BE2C (cell line): ENCODE measurements around the gene NINJ1.

Source experiments
- DNase-seq: peaks from one replicate; pipeline ENCODE4 v3.0.0-alpha.2; 2020
- H3K27me3 ChIP-seq: fragments of 250-450 bp; sonication (Bioruptor Pico); 2 replicates; pipeline ENCODE4 v1.5.1; 2020; ENCODE audit warnings: mild to moderate bottlenecking
- H3K36me3 ChIP-seq: fragments of 250-450 bp; sonication (Bioruptor Pico); 2 replicates; pipeline ENCODE4 v1.5.1; 2020; ENCODE audit warnings: mild to moderate bottlenecking
- H3K4me1 ChIP-seq: fragments of 250-450 bp; sonication (Bioruptor Pico); 2 replicates; pipeline ENCODE4 v1.5.1; 2020
- H3K4me3 ChIP-seq: 2 replicates; pipeline ENCODE4 v1.5.1; 2011; ENCODE audit warnings: low read depth, low read length
- H3K9me3 ChIP-seq: fragments of 250-450 bp; sonication (Bioruptor Pico); 2 replicates; pipeline ENCODE4 v1.5.1; 2020
- TF ChIP-seq, protein P1 (sequence below): IDR thresholded peaks from 2 replicates; pipeline ENCODE4 v1.5.1; 2012; ENCODE audit warnings: mild to moderate bottlenecking, low read depth, low read length

NINJ1 gene

DNA sequence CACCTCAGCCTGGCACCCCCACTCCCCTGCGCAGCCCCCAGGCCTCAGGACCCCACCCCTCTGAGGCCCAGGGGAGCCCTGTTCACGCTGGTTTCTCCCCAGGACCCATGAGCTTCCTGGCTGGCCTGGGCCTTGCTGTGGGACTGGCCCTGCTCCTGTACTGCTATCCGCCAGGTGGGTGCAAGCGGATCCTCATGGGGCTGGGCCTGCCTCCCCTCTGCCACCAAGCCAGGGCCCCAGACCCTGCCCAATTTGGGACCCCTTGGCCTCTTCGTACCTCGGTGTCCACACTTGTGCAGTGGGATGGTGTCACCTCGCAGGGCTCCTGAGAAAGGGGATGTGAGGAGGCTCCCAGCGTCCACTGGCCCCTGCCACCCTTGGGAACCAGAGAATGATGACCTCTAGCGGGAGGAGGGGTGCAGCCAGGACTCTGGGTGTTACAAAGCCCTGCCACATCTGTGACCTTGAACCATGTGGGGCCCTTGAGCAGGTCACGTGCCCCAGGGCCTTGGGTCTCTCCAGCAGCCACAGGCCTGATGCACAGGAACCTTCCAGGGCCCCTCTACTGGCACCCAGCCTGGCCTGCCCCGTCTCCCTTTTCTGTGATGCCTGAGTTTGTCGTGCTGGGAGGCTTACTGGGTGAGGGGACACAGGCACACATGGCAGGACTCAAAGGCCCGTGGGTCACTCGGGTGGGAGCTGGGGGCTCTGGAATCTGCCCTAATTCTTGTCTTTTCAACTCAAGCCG is 21.8 kb downstream of the NINJ1 start:
- Histone ChIP-seq H3K4me3 (no peak overlapping the region), H3K27me3 (no peaks in the 10 kb centered on the region), H3K4me1 (no peaks in the 10 kb centered on the region), H3K36me3 (no peaks in the 10 kb centered on the region; the same call in 1 of the 2 replicates), H3K9me3 (no peaks in the 10 kb centered on the region)
- TF ChIP-seq, protein P1, sequence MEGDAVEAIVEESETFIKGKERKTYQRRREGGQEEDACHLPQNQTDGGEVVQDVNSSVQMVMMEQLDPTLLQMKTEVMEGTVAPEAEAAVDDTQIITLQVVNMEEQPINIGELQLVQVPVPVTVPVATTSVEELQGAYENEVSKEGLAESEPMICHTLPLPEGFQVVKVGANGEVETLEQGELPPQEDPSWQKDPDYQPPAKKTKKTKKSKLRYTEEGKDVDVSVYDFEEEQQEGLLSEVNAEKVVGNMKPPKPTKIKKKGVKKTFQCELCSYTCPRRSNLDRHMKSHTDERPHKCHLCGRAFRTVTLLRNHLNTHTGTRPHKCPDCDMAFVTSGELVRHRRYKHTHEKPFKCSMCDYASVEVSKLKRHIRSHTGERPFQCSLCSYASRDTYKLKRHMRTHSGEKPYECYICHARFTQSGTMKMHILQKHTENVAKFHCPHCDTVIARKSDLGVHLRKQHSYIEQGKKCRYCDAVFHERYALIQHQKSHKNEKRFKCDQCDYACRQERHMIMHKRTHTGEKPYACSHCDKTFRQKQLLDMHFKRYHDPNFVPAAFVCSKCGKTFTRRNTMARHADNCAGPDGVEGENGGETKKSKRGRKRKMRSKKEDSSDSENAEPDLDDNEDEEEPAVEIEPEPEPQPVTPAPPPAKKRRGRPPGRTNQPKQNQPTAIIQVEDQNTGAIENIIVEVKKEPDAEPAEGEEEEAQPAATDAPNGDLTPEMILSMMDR, result no peak
- DNase-seq, result peak; percentile 5

DNA sequence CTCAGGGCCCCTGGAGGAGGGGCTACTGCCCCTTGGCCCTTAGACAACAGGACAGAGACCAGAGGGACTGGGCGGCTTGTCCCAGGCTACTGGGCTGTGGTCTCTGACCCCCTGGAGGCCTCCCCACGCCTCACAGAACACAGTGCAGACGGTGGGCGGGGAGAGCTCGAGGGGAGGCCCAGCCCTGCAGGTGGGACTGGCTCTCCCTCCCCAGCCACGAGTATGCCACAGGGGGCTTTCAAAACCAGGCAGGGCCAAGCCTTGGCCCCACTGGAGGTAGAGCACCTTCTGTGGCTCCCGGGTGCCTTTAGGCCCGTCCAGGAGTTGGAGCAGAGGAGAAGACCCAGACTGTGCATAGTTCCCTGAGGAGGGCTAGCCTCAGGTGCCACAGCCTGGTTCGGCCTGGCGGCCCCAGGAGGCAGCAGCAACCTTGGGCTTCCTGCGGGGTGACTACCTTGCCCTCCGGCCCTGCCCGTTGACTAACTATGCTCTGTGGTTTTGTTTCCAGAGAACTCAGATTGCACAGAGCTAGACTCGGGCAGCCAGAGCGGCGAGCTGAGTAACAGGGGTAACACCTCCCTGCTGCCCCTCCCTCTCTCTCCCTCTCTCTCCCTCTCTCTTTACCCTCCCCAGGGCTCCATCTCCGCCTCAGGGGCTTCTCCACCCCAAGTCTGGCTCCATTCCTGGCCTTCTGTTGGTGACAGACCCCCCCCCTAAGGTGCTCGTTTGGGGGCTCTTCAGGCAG is 22.5 kb downstream of the NINJ1 start:
- no peaks in the 10 kb centered on the region for H3K27me3 ChIP-seq
- no peaks in the 10 kb centered on the region; the same call in 1 of the 2 replicates for H3K36me3 ChIP-seq
- DNase-seq, result peak; percentile 4
- H3K4me1 ChIP-seq, result no peaks in the 10 kb centered on the region
- no peak overlapping the region for H3K4me3 ChIP-seq
- TF ChIP-seq, protein P1, result no peak
- H3K9me3 ChIP-seq, result no peaks in the 10 kb centered on the region

DNA sequence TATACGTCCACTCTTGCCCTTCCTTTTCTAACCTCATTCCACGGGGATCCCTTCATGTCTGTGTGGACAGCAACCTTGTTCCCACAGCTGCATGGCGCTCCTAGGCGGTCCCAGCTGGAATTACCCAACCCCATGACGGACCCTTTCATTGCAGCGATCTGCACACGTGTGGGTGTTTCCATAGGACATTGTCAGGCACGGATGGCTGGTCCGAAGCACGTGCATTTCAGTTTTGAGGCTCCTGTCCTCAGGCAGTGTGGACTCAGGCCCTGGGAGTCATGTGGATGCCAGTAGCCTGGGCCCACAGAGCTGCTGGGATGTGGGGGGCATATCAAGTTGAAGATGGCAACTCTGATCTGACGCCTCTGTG is 23.1 kb downstream of the NINJ1 start:
- DNase-seq, result no peak
- no peaks in the 10 kb centered on the region for H3K9me3 ChIP-seq
- TF ChIP-seq, protein P1, result no peak
- H3K36me3 ChIP-seq, result no peaks in the 10 kb centered on the region; the same call in 1 of the 2 replicates
- H3K4me3 ChIP-seq, result no peak overlapping the region
- H3K27me3 ChIP-seq, result no peaks in the 10 kb centered on the region
- no peaks in the 10 kb centered on the region for H3K4me1 ChIP-seq

DNA sequence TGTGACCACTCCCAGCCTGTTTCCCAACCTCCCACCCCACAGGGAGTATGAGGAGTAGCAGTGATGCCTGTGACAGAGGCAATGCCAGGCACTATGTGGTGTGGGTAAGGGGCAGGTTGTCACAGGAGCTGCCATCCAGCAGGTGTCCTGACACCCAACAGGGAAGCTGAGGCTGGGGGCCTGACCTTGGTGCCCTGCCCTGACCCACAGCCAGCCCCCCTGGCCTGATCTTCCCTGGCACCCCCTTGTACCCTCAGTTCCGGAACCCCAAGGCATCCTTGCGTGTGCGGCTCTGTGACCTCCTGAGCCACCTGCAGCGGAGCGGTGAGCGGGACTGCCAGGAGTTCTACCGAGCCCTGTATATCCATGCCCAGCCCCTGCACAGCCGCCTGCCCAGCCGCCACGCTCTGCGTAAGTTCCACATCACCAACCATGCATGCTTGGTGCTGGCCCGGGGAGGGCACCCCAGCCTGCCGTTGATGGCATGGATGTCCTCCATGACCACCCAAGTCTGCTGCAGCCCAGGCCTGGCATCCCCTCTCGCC is 23.7 kb downstream of the NINJ1 start:
- H3K4me3 ChIP-seq, result no peak overlapping the region
- DNase-seq, result peak; percentile 18
- H3K9me3 ChIP-seq, result no peaks in the 10 kb centered on the region
- H3K27me3 ChIP-seq, result no peaks in the 10 kb centered on the region
- no peaks in the 10 kb centered on the region for H3K4me1 ChIP-seq
- TF ChIP-seq, protein P1, result no peak
- no peaks in the 10 kb centered on the region; the same call in 1 of the 2 replicates for H3K36me3 ChIP-seq

DNA sequence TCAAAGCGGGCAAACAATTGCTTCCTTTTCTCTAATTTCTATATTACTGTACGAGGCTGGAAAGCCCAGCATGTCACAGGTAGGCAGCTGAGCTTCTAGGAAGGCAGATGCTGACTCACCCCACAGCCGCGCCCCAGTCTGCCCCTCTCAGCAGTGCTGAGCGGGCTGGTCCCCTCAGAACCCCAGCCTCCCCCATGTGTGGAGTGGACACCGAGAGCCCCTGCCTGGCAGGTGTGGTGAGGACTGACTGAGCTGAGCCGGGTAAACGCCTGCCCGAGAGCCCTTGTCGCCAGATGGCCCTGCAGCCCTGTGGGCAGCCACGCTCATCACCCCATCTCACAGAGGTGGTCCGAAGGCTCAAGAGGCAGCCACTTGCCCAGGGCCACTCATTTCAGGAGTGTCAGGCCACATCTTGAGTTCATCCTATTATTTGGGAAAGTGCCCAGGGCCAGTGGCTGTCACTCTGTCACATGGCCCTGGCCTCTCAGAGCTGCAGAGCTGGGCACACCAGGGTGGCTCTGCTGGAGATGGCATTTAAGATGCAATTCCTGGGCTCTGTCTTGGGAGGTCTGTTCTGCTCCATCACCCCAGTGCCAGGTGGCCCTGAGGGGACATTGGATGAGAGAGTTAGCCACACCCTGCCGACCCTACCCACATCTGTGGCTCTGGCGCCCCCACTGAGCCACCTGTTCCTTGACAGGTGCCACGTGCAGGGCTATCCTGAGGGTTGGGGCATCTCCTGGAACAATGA is 25.6 kb downstream of the NINJ1 start:
- Histone ChIP-seq H3K4me1 (no peaks in the 10 kb centered on the region), H3K9me3 (no peaks in the 10 kb centered on the region), H3K36me3 (no peaks in the 10 kb centered on the region; the same call in 1 of the 2 replicates), H3K4me3 (no peak overlapping the region), H3K27me3 (no peaks in the 10 kb centered on the region)
- TF ChIP-seq, protein P1, result no peak
- DNase-seq, result peak; percentile 11
